GM19372 (cell line): ENCODE results near the gene CD14.
"Not testable (repeated sequence)": the region's sequence is repeated elsewhere in the genome, so short reads cannot be mapped to it uniquely, and the experiment has no call there.

Source experiments
- ATAC-seq: cut with Tn5 transposase; IDR thresholded peaks from one replicate; pipeline ENCODE4 v1.9.1; 2021; ENCODE audit warnings: mild to moderate bottlenecking, low read depth, moderate library complexity; ENCODE audit not compliant: unreplicated experiment

CD14 gene

GRCh38 chr5:140635291-140636257 is 2.6 kb upstream of the CD14 start:
- ATAC-seq = no peak

- no peak for ATAC-seq
These were observed 1.1 kb upstream of the CD14 start for GRCh38 chr5:140634103-140634502.

- ATAC-seq = no peak
These were observed 526 bp upstream of the CD14 start for GRCh38 chr5:140633501-140633900.

GRCh38 chr5:140632366-140633020 is 482 bp downstream of the CD14 start:
- peak; percentile 63 for ATAC-seq

- peak; percentile 38 for ATAC-seq
These were observed 1.1 kb downstream of the CD14 start for GRCh38 chr5:140631831-140632365.

GRCh38 chr5:140631036-140631417 is 1.9 kb downstream of the CD14 start:
- ATAC-seq = no peak

GRCh38 chr5:140630292-140631035 is 2.5 kb downstream of the CD14 start:
- ATAC-seq = no peak

- ATAC-seq = no peak
These were observed 4.3 kb downstream of the CD14 start for GRCh38 chr5:140628711-140629110.

GRCh38 chr5:140627972-140628371 is 5.0 kb downstream of the CD14 start:
- no peak for ATAC-seq

GRCh38 chr5:140624886-140625285 is 8.1 kb downstream of the CD14 start:
- ATAC-seq = not testable (repeated sequence)

- ATAC-seq = not testable (repeated sequence)
These were observed 9.9 kb downstream of the CD14 start for GRCh38 chr5:140623061-140623460.

- no peak for ATAC-seq
These were observed 10.7 kb downstream of the CD14 start for GRCh38 chr5:140622301-140622700.

GRCh38 chr5:140611020-140611521 is 21.9 kb downstream of the CD14 start:
- ATAC-seq = no peak

GRCh38 chr5:140609126-140609525 is 23.8 kb downstream of the CD14 start:
- no peak for ATAC-seq

- ATAC-seq = no peak
These were observed 24.3 kb downstream of the CD14 start for GRCh38 chr5:140608722-140609121.

- ATAC-seq = no peak
These were observed 25.9 kb downstream of the CD14 start for GRCh38 chr5:140607031-140607430.

GRCh38 chr5:140605879-140606278 is 27.1 kb downstream of the CD14 start:
- no peak for ATAC-seq

- no peak for ATAC-seq
These were observed 29.2 kb downstream of the CD14 start for GRCh38 chr5:140603734-140604133.

GRCh38 chr5:140603446-140603698 is 29.6 kb downstream of the CD14 start:
- not testable (repeated sequence) for ATAC-seq

- ATAC-seq = no peak
These were observed 30.8 kb downstream of the CD14 start for GRCh38 chr5:140602147-140602546.

- no peak for ATAC-seq
These were observed 32.9 kb downstream of the CD14 start for GRCh38 chr5:140600096-140600495.
